DOHH2 (cell line): ENCODE results near the gene SH3BGRL.
"Not testable (repeated sequence)": the region's sequence is repeated elsewhere in the genome, so short reads cannot be mapped to it uniquely, and the experiment has no call there.

ENCODE experiments used
- CTCF ChIP-seq: fragments of 200-600 bp; sonication (generic); IDR thresholded peaks from one replicate; pipeline ENCODE4 v1.5.1; 2014; ENCODE audit warnings: antibody characterized with exemption, mild to moderate bottlenecking, low read depth, low read length; ENCODE audit not compliant: poor library complexity, severe bottlenecking
- EZH2phosphoT487 ChIP-seq: fragments of 200-600 bp; sonication (generic); IDR thresholded peaks from 2 replicates; pipeline ENCODE4 v1.6.1; 2017; ENCODE audit warnings: borderline replicate concordance, mild to moderate bottlenecking, antibody characterized with exemption, low read length, moderate library complexity, mixed read lengths

GRCh38 chrX:81331653-81332052 is 129.8 kb downstream of the SH3BGRL start:
- not testable (repeated sequence) for TF ChIP-seq CTCF, EZH2phosphoT487
